Osteocyte (in vitro differentiated cells): Measurements from ENCODE around the gene ATG16L2. TPM values are rescaled to one million over a fixed set of nuclear protein-coding genes. Genes with fewer than 3 reads are reported as not detected.
"Not testable (repeated sequence)": the region's sequence is repeated elsewhere in the genome, so short reads cannot be mapped to it uniquely, and the experiment has no call there.

Source experiments
- DNase-seq: peaks from one replicate; pipeline ENCODE4 v3.0.0; 2021; ENCODE audit warnings: mixed read lengths; ENCODE audit not compliant: unreplicated experiment; ENCODE audit errors: extremely low spot score
- H3K27ac Mint-ChIP-seq: one replicate; pipeline ENCODE4 v1.8.0; 2021; ENCODE audit warnings: mild to moderate bottlenecking, mixed read lengths; ENCODE audit not compliant: unreplicated experiment
- H3K27me3 Mint-ChIP-seq: one replicate; pipeline ENCODE4 v1.8.0; 2021; ENCODE audit warnings: mixed read lengths; ENCODE audit not compliant: unreplicated experiment
- H3K36me3 Mint-ChIP-seq: one replicate; pipeline ENCODE4 v1.8.0; 2021; ENCODE audit warnings: mixed read lengths; ENCODE audit not compliant: unreplicated experiment
- H3K4me1 Mint-ChIP-seq: one replicate; pipeline ENCODE4 v1.8.0; 2021; ENCODE audit warnings: mixed read lengths; ENCODE audit not compliant: unreplicated experiment
- H3K4me3 Mint-ChIP-seq: one replicate; pipeline ENCODE4 v1.8.0; 2021; ENCODE audit warnings: mild to moderate bottlenecking, moderate library complexity, mixed read lengths; ENCODE audit not compliant: unreplicated experiment
- H3K9me3 Mint-ChIP-seq: one replicate; pipeline ENCODE4 v1.8.0; 2021; ENCODE audit warnings: mixed read lengths; ENCODE audit not compliant: unreplicated experiment
- total RNA-seq: library from RNA; stranded (reverse); gene quantifications from 2 replicates; pipeline ENCODE4 v1.2.1, GENCODE V29; 2021
- TF ChIP-seq, protein P1 (sequence below): fragments of 200-600 bp; sonication (generic); IDR thresholded peaks from 2 replicates; pipeline ENCODE4 v1.5.0; 2021; ENCODE audit warnings: antibody characterized with exemption, mild to moderate bottlenecking, moderate library complexity

Gene ATG16L2
- total RNA-seq, 1 donor from 2014 or later = 17.1 TPM

DNA sequence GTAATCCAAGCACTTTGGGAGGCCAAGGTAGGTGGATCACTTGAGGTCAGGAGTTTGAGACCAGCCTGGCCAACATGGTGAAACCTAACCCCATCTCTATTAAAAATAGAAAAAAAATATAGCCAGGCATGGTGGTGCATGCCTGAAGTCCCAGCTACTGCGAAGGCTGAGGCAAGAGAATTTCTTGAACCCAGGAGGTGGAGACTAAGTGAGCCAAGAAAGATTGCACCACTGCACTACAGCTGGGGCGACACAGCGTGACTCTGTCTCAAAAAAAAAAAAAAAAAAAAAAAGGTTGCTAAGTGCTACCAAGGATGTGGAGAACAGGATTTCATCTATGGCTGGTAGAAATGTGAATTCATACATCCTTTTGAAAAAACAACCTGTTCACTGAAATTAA lies 36.6 kb downstream of the ATG16L2 start:
- TF ChIP-seq, protein P1, sequence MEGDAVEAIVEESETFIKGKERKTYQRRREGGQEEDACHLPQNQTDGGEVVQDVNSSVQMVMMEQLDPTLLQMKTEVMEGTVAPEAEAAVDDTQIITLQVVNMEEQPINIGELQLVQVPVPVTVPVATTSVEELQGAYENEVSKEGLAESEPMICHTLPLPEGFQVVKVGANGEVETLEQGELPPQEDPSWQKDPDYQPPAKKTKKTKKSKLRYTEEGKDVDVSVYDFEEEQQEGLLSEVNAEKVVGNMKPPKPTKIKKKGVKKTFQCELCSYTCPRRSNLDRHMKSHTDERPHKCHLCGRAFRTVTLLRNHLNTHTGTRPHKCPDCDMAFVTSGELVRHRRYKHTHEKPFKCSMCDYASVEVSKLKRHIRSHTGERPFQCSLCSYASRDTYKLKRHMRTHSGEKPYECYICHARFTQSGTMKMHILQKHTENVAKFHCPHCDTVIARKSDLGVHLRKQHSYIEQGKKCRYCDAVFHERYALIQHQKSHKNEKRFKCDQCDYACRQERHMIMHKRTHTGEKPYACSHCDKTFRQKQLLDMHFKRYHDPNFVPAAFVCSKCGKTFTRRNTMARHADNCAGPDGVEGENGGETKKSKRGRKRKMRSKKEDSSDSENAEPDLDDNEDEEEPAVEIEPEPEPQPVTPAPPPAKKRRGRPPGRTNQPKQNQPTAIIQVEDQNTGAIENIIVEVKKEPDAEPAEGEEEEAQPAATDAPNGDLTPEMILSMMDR = no peak
- Mint-ChIP-seq H3K27ac (no peak overlapping the region), H3K4me3 (no peak overlapping the region), H3K9me3 (no peaks in the 10 kb centered on the region), H3K27me3 (no peaks in the 10 kb centered on the region), H3K4me1 (peaks cover 3% of the 10 kb centered on the region), H3K36me3 (peaks cover 9% of the 10 kb centered on the region)
- DNase-seq = no peak

DNA sequence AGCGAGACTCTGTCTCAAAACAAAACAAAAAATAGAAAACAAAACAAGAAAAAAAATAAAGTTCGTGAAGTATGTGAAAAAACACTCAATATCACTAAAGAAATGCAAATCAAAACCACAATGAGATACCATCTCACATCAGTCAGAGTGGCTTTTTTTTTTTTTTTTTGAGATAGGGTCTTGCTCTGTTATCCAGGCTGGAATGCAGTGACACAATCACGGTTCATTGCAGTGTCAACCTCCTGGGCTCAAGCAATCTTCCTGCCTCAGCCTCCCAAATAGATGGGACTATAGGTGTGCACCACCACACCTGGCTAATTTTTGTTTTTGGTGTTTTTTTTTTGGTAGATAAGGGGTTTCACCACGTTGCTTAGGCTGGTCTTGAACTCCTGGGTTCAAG lies 37.5 kb downstream of the ATG16L2 start:
- Mint-ChIP-seq H3K4me3 (no peak overlapping the region), H3K27ac (no peak overlapping the region), H3K36me3 (peaks cover 9% of the 10 kb centered on the region), H3K27me3 (no peaks in the 10 kb centered on the region), H3K4me1 (peaks cover 12% of the 10 kb centered on the region), H3K9me3 (no peaks in the 10 kb centered on the region)
- TF ChIP-seq, protein P1 = no peak
- DNase-seq = no peak

DNA sequence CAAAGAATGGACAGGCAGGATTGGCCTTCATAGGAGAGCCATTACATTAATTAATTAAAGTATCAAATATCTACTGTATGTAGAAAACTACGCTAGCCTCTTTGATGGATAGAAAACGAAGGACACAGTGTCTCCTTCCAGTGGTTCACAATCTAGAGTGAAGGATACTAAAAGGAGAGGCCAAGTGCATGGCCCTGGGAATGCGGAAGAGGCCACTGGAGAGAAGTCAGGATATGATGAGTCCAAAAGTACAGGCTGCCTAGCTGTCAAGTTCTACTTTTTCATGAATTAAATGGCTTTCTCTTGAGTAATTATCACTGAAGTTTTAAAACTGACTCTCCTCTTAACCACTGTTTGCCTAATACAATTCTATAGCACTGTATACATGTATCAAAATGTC lies 41.9 kb downstream of the ATG16L2 start:
- Mint-ChIP-seq H3K36me3 (peaks cover 14% of the 10 kb centered on the region), H3K27ac (peak overlapping the region; percentile 73), H3K9me3 (no peaks in the 10 kb centered on the region), H3K27me3 (no peaks in the 10 kb centered on the region), H3K4me3 (no peak overlapping the region), H3K4me1 (peaks cover 25% of the 10 kb centered on the region)
- TF ChIP-seq, protein P1 = no peak
- no peak for DNase-seq

DNA sequence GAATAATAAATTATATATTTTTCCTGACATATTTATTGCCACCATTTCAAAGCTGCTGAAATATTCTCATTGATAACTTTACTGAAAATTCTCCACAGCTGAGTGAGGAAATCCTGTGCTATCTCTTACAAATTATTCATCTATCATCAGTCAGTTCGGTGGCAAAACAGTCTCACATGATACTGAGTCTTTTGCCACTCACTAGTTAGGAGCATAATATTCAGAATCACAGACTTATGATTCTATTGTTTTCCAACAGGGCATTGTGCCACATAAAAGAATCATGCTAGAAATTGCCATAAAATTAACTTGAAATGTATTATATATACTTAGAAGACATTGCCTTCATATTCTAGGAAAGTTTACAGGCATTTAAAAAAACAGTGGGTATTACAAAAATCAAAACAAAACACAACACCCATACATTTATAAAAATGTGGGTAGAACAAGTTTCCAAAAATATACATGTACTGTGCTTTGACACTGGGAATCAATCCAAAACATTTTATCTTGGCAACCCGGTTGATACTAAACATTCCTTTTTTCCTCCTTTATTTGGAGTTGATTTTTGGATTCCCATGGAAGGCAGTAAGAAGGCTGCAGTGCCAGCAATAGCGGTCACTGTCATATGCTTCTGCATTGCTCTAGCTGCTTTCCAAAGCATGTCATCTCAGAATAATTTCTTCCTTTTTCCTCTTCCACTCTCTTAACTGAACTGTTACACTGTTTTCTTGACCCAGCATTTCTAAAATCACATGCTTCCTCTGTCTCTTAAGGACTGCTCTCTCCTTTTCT lies 42.5 kb downstream of the ATG16L2 start:
- Mint-ChIP-seq H3K4me1 (peaks cover 27% of the 10 kb centered on the region), H3K27me3 (no peaks in the 10 kb centered on the region), H3K9me3 (no peaks in the 10 kb centered on the region), H3K27ac (peak overlapping the region; percentile 73), H3K36me3 (peaks cover 14% of the 10 kb centered on the region), H3K4me3 (no peak overlapping the region)
- TF ChIP-seq, protein P1 = peak; percentile 49
- DNase-seq = no peak

DNA sequence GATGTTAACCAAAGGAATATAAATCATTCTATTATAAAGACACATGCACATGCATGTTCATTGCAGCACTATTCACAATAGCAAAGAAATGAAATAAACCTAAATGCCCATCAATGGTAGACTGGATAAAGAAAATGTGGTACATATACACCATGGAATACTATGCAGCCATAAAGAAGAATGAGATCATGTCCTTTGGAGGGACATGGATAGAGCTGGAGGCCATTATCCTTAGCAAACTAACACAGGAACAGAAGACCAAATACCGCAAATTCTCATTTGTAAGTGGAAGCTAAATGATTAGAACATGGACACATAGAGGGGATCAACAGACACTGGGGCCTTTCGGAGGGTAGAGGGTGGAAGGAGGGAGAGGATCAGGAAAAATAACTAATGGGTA lies 44.1 kb downstream of the ATG16L2 start:
- H3K27me3 Mint-ChIP-seq, H3K4me3 Mint-ChIP-seq: not testable (repeated sequence)
- peaks cover 28% of the 10 kb centered on the region for H3K4me1 Mint-ChIP-seq

More for the DNA sequence above, 44.1 kb downstream of the ATG16L2 start:
- H3K36me3 Mint-ChIP-seq, H3K9me3 Mint-ChIP-seq, DNase-seq: not testable (repeated sequence)
- peak overlapping the region; percentile 73 for H3K27ac Mint-ChIP-seq
